ENCODE measurements around the gene DGKI.

Gene DGKI

DNA sequence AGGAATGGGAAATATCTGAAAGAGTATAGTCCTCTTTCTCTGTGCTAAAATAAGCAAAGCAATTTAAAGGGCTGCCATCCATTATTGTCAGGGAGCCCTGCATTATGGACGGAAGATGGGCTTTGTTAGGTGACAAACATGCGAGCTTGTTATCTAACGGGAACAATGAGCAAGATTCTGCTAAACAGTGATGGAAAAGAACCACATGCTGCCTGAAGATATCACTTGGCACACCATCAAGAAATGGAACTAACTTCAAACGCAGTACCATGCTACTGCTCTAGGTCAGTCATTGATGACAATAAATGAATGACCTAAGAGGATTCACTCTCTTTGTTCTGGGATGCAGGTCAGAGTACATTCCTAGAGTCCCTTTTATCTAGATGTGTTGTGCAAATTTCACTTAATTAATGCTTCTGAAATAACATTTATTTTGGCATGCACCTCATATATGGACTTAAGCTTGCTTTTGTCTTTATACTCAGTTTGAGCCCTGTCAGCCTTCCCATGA lies 327.5 kb downstream of the DGKI start:
- DNase-seq, result no peak

DNA sequence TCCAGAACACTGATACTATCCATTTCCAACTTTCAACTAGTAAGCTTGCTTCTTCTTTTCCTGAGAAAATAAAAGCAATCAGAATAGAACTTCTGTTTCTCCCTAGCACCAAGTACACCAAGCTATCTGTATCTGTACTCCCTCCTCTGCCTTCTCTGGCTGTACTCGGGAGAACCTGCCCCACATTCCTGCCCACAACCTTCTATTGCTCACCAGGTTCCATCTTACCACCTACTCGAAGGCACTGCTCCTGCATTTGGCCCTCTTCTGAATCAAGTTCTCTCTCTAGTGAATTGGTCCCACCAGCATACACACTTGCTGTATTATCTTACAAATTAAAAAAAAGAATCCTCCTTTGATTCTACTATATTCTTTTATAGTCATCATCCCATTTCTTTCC lies 333.7 kb downstream of the DGKI start:
- no peak for DNase-seq

DNA sequence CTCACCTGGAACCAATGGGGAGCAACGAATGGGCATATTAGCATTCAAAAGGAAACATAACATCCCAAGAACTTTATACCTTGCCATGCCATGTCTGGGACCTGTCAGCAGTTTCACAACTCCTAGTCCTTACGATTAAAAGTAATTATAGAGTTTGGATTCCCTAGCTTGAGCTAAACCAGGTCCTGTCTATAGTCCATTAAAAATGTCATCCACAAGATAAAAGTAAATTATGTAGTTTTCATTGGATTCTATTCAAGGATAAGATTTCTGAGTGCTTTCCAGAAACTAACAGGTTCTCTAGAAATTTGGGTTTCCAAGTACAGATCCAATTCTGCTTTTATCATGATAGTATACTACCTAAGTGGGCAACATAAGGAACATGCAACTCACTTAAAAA lies 339.7 kb downstream of the DGKI start:
- DNase-seq, result no peak

DNA sequence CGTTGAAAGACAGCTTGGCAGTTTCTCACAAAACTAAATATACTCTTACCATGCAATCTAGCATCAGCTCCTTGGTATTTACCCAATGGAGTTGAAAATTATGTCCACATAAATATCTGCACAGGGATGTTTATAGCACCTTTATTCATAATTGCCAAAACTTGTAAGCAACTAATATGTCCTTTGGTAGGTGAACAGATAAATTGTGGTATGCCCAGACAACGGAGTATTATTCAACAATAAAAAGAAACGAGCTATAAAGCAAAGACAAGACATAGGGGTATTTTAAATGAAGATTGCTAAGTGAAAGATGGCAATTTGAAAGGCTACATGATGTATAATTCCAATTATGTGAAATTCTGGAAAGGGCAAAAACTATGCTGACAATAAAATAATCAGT lies 340.7 kb downstream of the DGKI start:
- DNase-seq, result no peak

DNA sequence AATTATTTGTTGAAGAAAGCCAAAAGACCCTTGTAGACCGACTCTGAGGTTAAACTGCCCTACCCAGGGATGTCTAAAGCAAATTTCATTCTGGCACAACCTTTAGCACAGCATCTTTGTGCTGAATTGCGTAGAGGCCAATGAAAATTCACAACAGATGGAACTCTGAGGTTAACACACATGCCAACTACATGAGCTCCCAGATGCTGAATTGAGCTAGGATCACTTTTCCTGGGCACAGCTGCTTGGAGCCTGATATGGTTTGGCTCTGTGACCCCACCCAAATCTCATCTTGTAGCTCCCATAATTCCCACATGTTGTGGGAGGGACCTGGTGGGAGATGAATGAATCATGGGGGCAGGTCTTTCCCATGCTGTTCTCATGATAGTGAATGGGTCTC lies 345.2 kb downstream of the DGKI start:
- no peak for DNase-seq

DNA sequence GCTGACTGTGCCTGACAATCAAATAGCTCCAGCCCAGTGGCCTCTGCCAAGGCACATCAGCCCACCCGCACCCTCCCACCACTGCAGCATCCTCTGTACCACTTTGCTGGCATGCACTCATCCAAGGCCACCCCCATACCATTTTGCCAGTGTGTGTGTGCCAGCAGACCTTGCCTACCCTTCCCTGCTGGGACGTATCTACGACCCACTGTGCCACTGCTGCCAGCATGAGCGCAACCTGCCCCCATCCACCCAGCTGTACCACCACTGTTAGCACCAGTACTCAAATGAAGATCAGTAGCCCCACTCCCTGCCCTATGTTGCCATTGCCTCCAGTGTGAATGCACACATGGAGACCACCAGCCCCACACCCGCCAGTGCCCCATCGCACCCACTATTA lies 353.9 kb downstream of the DGKI start:
- DNase-seq, result no peak

DNA sequence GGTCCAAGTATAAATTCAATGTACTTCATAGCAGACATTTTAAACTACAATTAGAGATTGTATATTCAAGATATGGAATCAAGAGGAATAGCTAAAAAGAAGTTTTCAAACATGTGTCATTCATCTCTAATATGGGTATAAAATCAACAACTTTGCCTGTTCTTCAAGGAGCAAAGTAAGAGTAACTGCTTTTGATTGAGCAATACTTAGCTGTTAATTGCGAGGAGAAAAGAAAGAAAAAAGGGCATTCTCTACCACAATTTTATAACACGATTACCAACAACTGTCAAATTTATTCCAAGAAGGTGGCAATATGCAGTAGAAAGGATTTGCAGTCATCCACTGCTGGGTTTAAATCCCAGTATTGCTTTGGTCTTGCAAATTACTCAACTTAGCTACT lies 356.9 kb downstream of the DGKI start:
- no peak for DNase-seq

DNA sequence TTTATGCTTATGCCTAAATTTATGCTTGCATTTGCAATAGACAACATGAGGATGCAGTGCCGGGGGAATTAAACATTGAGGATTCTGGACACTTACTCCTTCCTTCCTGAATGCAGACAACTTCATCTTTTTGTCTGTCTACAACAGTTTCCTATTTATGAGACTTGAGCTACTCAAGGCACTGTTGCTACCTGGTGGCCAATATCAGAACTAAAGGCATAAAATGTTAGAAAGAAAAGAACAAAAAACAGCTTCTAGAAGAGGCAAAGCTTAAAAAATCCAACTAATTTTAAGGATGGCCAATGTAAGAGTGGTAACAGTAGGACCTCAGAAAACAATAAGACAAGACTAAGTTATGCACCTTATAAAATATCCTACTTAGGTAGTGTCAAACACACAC lies 358.7 kb downstream of the DGKI start:
- no peak for DNase-seq

DNA sequence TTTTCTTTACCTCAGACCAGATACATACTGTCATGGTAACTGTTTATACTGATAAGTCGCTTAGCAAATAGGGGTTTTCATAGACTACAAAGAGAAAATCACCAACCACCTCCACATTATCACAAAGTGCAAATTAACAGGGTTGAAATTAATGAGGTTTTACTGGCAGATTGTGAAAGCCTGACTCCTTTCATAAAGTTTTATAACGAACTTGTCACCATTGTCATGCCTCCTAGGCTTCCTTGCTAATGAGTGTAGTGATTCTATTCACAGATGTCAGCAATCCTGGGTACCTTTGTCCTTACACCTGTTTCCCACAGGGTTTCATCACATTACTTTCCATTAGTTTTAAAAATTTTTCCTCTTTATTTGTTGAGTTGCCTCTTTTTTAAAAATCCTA lies 361.0 kb downstream of the DGKI start:
- no peak for DNase-seq

DNA sequence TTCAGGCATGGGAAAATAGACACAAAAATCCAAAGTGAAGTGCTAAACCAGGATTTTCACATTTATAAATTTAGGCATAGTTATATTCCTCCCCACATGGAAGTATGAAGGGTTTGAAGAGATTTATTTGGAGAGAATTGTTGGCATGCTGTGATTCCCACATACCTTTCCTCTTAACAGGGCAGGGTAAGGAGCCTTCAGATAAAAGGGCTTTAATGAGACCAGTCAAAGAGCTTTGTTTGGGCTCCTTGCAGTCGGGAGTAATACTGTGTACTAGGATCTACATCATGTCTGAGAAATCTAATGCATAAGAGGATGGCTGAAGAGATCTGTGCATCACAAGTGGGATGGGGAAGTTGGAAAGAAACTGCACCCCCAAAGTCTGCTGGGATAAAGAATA lies 362.4 kb downstream of the DGKI start:
- no peak for DNase-seq

DNA sequence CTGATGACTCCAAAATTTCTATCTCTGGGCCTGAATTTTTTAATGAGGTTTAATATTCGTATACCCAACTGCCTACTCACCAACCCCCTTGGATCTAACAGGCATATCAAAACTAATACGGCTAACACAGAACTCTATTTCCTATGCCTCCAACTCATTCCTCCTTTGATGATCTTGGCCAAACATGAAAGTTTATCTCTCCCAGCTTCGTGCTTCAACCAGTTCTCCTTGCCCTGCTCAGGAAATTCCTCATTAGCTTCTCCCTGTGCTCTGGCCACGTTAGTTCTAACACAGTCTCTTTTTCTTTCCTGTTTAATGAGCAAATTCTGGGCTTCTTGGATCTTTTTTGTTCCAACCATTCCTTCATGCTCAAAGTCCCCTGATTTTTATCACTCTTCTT lies 364.3 kb downstream of the DGKI start:
- no peak for DNase-seq

DNA sequence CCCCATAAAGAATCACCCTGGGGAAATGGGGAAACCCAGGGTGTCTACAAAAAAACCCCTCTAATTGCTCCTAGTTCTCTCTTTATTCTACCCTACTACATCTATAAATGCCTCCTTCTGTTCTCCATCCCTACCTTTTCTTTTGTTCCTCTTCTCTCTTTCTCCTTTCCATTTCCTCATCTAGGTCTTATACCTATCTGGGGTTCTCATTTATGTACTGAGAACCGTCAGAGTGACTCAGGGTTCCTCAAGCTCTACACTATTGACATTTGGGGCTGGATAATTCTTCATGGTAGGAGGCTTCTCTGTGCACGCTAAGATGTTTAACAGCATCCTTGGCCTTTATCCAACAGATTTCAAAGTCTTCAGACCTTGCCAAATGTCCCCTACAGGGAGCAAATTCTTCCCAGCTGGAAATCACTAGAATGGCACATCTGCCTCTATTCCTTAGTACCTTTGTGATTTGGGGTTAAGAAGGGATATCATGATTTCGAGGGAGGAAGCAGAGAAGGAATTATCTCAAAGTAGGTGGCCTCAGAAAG lies 365.9 kb downstream of the DGKI start:
- DNase-seq, result no peak

DNA sequence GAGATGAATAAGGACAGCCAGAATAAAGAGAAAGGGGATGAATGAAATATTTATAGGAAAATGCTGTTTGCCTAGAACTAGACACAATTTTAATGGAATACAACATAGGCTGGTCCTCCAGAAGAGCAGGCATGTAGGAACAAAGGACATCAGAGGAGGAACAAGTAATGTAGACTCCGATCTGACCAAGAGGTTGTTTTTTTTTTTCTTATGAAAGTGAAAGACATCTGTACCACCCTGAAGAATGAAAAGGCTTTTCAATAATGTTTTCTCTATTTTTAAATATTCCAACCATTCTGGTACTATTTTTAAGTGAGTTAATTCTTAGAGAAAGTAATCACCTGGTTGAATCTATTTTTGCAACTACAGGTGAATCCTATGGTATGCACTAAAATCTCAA lies 366.4 kb downstream of the DGKI start:
- DNase-seq, result no peak

DNA sequence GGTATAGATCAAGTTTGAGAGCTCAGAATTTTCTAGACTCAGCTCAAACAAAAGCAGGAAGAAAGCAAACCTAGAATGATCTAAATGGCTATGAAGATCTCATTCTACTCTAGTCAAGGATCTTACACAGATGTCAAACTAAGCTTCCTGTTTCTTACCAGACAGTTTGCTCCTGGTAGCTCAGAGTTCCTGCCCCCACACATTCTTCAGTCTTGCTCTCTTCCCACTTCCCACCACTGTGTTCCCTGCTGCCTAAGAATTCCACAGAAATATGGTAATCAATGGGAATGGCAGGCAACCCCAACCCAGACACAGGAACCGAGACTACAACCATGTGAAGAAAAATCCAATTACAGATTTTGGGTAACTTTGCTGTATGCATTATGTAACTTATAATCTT lies 369.8 kb downstream of the DGKI start:
- DNase-seq, result no peak

DNA sequence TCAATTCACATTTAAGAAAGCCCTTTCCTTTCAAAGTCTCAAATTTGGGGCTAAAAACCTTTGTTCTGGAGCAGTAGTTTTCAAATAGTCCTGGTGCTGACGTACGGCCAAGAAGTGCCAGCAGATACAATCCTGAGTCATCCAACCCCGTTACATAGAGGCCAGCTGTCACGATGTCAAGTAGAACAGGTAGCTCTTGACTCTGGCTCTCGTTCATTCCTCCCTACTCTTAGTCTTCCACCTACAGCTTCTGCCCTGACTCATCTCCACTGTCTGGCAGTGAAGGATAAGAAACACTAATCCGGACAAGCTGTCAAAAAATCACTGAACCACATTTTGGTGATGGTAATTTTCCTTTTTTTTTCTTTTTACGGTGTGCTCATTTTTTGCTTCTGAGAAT lies 370.8 kb downstream of the DGKI start:
- no peak for DNase-seq

DNA sequence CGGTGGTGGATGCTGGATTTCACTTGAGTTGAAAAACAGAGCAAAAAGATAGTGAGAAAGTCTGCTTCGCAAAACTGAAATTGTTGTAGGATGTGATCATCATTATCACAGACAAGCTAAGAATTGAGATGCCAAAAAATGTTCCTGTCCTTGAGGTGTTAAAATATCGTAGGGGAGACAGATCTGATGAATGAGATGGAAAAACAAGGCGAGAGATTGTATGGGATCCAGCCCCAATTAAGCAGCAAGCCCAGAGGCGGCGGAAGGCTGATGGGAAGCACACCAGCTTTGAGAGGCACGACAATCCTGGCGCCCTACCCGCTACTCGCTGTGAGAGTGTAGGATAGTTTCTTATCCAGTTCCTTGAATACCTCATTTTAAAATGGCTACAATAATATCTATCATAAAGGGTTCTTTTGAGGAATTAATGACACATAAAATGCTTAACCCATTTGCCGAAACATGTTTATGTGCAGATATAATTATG lies 372.2 kb downstream of the DGKI start:
- DNase-seq, result no peak

DNA sequence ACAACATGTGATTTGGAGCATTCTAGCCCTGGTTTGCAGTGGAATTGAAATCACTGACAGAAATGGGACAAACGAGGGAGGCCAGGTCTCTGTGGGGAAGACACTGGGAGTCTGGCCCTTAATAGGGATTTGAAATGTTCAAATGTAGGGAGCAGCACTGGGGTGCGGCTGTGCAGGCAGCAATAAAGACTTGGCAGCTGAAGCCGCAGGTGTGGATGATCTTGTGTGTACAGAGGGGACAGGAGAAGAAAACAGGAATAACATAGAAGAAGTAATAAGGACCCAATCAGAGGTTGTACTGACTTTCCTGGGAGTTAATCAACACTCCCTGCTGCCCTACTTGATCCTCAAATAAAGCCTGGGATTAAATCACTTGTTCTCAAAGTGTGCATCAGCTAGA lies 375.6 kb downstream of the DGKI start:
- no peak for DNase-seq

DNA sequence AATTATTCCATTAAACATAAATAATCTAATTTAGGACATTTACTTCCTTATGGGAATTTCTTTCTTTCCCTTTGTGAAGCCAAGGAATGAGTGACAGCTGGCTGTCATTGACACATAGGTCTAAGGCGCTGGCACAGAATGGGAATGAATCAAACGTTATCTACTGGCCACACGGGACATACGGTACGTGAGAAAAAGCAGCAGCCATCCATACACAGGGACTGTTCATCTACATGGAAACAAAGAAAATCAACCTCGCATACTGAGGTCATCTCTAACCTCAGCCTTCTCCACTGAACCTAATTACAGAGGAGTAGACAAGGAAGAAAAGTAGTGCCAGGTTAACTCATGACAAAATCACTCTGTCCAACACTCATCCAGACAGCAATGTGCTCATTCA lies 376.9 kb downstream of the DGKI start:
- DNase-seq, result no peak

DNA sequence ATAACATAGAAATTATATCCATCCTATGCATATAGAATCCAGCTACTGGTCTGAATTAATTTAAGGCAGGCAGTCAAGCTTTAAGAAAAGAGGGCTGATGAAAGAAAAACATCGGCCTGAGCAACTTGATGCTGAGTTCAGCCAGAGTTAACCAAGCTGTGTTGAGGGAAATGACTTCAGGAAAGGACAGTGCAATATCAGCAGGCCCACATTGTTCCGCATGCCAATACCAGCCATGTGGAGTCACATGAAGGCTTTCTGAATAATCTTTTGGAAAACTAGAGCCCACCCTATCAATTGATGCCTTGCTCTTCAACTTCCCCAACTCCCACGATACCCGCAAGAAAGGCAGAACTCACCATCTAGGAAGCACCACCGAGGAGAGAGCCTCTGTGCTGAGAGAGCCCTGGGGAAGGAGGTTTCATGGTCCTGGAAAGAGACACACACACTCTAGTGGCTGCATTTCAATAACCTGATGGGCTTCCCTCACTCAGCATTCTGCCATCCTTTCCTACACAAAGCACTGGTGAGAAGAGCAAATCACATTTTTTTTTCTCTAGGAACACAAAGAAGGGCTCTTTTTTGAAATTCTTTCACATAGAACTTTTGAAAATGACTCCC lies 377.5 kb downstream of the DGKI start:
- DNase-seq, result no peak

DNA sequence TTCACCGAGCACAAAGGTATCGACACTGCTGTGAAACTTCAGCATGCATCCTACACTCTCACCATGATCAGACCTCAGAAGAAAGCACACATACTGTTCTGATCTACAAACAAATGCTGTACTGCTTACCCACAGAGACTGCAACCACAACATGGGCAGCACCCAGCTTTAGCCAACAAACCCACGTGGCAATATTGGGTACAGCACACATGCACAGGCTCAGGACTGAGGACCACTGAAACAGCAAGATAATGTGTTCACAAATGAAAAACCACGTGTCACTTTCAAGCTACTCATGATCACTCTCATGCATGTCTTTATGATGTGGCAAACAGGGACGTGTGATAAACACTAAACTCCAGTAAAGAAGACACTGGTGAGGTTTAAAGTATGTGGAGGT lies 383.9 kb downstream of the DGKI start:
- DNase-seq, result no peak

DNA sequence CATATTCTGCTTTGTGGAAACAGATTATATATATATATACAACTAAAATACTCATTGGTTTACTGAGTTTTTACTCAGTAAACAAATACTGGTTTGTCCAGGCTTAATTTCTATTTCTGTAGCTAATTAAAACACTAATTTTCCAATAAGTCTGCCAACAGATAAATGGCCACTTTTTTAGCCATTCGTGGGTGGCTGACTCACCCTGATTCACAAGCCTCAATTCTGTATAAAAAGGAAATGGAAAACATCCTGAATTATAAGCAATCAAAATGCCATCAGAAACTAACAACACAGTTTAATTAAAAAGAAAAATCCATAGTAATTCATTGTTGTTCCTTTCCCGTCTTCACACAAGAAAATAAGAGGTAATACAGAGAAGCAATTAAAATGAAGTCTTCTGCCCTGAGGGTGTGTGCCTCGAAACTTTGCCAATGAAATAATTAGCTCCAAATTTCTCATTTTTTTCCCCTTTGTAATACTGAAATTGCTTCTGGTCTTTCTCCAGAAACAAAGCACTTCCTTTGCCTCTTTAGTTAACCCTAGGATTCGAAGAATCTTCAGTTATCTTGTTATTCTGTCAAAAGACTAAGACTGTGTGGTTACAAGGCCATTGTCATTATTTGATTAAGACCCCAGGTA lies 384.6 kb downstream of the DGKI start:
- no peak for DNase-seq

DNA sequence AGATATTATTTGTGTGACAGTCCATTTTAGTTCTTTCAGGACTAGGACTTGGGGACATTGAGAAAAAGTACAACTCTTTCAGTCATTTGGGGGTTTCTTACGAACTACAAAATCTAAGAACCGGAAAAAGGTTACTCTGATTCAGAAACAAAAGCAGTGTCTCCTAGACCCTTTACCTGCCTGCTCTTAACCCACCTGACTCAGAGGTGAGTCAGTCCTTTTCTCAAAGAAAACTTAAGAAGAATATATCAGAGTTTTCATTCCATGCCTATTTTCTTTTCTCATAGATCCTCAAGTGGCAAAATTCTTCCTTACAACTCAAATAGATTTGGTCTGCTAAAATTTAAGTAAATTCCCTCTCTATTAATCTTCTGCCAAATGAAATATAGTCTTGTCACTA lies 388.4 kb downstream of the DGKI start:
- DNase-seq, result no peak

DNA sequence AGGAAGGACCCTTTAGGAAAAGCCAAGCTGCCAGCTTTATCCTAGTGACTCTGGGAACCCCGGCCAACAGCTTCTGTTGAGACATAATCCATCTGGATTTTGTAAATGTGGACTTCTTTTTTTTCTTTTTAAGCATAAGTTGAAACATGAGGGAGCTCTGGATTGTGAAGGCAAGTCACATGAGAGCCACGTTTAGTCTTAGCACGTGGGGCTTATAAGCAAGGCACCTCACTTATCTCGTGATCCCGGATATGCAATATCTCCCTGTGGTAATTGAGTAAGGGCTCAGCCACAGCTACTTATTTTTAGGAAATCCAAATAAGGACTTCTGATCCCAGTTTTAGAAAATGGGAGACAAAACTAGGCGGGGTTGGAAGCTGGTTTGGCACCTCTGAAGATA lies 392.0 kb downstream of the DGKI start:
- DNase-seq, result no peak

DNA sequence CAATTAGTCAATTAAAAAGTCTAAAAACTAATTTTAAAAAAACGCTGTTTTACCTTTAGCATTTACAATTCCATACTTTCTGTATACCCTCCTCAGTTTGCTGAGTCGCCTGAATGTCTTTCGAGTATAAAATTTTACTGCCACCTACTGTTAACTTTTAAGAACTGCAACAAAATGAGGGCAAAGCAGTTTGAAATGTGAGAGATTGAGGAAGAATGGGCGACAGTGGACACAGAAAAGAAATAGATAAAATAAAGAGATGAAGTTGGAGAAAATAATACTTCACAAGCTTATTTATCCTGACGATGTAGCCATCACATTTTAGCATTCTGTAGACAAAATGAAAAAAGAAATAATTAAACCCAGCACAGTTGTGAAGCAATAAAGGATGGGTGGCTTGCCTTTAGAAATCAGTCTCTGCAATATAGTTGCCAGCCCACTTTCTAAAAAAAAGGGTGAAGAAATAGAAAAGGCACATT lies 392.5 kb downstream of the DGKI start:
- DNase-seq, result no peak

DNA sequence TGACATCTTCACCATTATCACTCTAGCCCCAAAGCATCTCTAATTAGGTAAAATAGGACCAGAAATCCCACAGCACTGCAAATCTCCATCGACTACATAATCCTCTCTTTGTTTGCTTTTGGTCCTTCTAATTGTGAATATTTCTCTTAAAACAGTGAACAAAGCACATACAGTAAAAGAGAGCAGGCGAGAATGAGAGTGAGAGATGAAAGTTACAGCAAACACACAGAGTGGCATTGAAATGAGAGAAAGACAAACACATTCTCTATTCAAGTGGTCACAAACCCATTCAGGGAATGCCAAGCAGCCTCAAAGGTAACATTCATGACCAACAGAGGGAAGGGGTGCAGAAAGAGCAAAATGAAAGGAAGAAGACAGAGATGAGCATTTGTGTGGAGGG lies 393.4 kb downstream of the DGKI start:
- no peak for DNase-seq
